Measurements from ENCODE around the gene TSKU.

GRCh38 chr11:76803023-76803422 is 19.9 kb downstream of the TSKU start:
- no peak for TF ChIP-seq CTCF (IDR thresholded peaks at IDR 0.05; ENCODE audit: insufficient read depth, low read length)
- TF ChIP-seq GABPA (IDR thresholded peaks at IDR 0.05; ENCODE audit: low read depth), result no peak
- TF ChIP-seq SPI1 (IDR thresholded peaks at IDR 0.05; ENCODE audit: borderline replicate concordance, low read depth), result no peak
- no peak for TF ChIP-seq POLR2AphosphoS5 (IDR thresholded peaks at IDR 0.05; ENCODE audit: low read depth)
- TF ChIP-seq REST (IDR thresholded peaks at IDR 0.05; ENCODE audit: insufficient replicate concordance, low read depth), result no peak
